Measurements from ENCODE around the gene ARID1B. TPM values are rescaled to one million over a fixed set of nuclear protein-coding genes. Genes with fewer than 3 reads are reported as not detected.

ARID1B gene
- total and polyA plus RNA-seq, 10 of the 15 experiments (the other 5 are each of a cell fraction or from before 2014, with no cell fraction given), result 24.7 to 133 (median 54.6) TPM

GRCh38 chr6:157068691-157069324 lies 291.6 kb downstream of the ARID1B start:
- WGBS (ENCODE audit: insufficient coverage, insufficient replicate concordance, low lambda C conversion rate, missing lambda C conversion rate), result under 1% methylated on average over 7 of the region's 7 CpGs
- H3K36me3 ChIP-seq (ENCODE audit: control insufficient read depth in 2 of 2, insufficient read depth in 2 of 2, low read length in 1 of 2), result no peaks in the 10 kb centered on the region; a peak in 3 of 4 replicates
- POLR2A ChIA-PET, result interaction anchor here (1.6 kb wide), 2 partner anchors 10 to 14 kb away, joined by 5 to 8 read pairs; no protein-coding TSS in a partner anchor
- peak; percentile 98 for ATAC-seq
- SMC1A ChIA-PET (ENCODE audit: uncharacterized antibody, unreplicated experiment), result interaction anchor here (0.6 to 1.8 kb wide), 16 partner anchors 10 to 282 kb away, joined by 3 to 7 read pairs (median 3); no protein-coding TSS in a partner anchor
- RAD21 ChIA-PET (ENCODE audit: unreplicated experiment), result interaction anchor here (0.6 to 1.6 kb wide), 3 partner anchors 9 to 348 kb away, joined by 3 read pairs; no protein-coding TSS in a partner anchor
- peak overlapping the region; percentile 22; the same call in 1 of the 2 replicates for H3K27ac ChIP-seq (ENCODE audit: control insufficient read depth, insufficient read depth)
- FAIRE-seq, result peak; percentile 92
- H3K4me1 ChIP-seq (ENCODE audit: control insufficient read depth, insufficient read depth, low read length), result peaks cover 19% of the 10 kb centered on the region
- no peaks in the 10 kb centered on the region for H3K27me3 ChIP-seq (replicated peaks in 1 of 2; ENCODE audit: control insufficient read depth in 2 of 2, insufficient read depth in 2 of 2, low read length in 1 of 2)
- DNase-seq (ENCODE audit: low read depth, low spot score), result peak; percentile 89
- BruUV-seq (replicated peaks), result no TSS peak
- in situ Hi-C loops (cut with MboI), result no loop called here
- no peak overlapping the region for H3K4me3 ChIP-seq
- no peaks in the 10 kb centered on the region for H3K9me3 ChIP-seq (replicated peaks; ENCODE audit: control insufficient read depth, insufficient read depth, low read length)
- H3K79me2 ChIP-seq (ENCODE audit: control insufficient read depth, insufficient read depth, low read length), result peaks cover 8% of the 10 kb centered on the region
- intact Hi-C loops (cut with micrococcal nuclease; ENCODE audit: unreplicated experiment), result loop anchor here (5.0 kb wide), 1 partner anchor 33 kb away; no protein-coding TSS in a partner anchor
- peak overlapping the region; percentile 64 for H3K4me2 ChIP-seq (ENCODE audit: control insufficient read depth, insufficient read depth)
- CTCF ChIA-PET, result interaction anchor here (0.8 to 1.5 kb wide), 3 partner anchors 23 to 144 kb away, joined by 3 to 9 read pairs (median 4); no protein-coding TSS in a partner anchor
- no peak overlapping the region for H2AFZ ChIP-seq (ENCODE audit: control insufficient read depth, low read depth, low read length)
- H4K20me1 ChIP-seq (ENCODE audit: control insufficient read depth, insufficient read depth), result peaks cover 15% of the 10 kb centered on the region; the same call in 1 of the 2 replicates
- H3K9ac ChIP-seq (ENCODE audit: control insufficient read depth, insufficient read depth, low read length), result no peak overlapping the region
- 0 out of 2 replicates have a peak, but pooled peaks have one; percentile 67 for TF ChIP-seq MEF2A (IDR thresholded peaks at IDR 0.05; ENCODE audit: insufficient read depth, low read depth, low read length)
- peak; percentile 88 for TF ChIP-seq ATF7 (IDR thresholded peaks at IDR 0.05; ENCODE audit: low read depth)
- peak; percentile 97 to 99 for TF ChIP-seq BHLHE40 (IDR thresholded peaks at IDR 0.05; ENCODE audit: borderline replicate concordance in 1 of 2, low read depth in 2 of 2, low read length in 1 of 2)
- peak; percentile 84 for TF ChIP-seq JUND (IDR thresholded peaks at IDR 0.05; ENCODE audit: low read depth, low read length)
- peak; percentile 21 for TF ChIP-seq BCL3 (IDR thresholded peaks at IDR 0.05; ENCODE audit: borderline replicate concordance, insufficient read depth, low read depth, low read length, poor library complexity, severe bottlenecking)
- no peak for TF ChIP-seq CTCF (IDR thresholded peaks at IDR 0.05 in 2 of 3, conservative IDR thresholded peaks at IDR 0.05 in 1 of 3; ENCODE audit: control insufficient read depth in 2 of 3, extremely low read depth in 1 of 3, insufficient read depth in 1 of 3, low read depth in 3 of 3, low read length in 3 of 3)
- TF ChIP-seq MTA3 (IDR thresholded peaks at IDR 0.05; ENCODE audit: borderline replicate concordance, low read length), result peak; percentile 82; the same call in 1 of the 2 replicates
- peak; percentile 76 for TF ChIP-seq NR2F1 (conservative IDR thresholded peaks at IDR 0.05)
- no peak for TF ChIP-seq SREBF2 (IDR thresholded peaks at IDR 0.05; ENCODE audit: low read length)
- TF ChIP-seq NBN (IDR thresholded peaks at IDR 0.05), result peak; percentile 89
- TF ChIP-seq CUX1 (IDR thresholded peaks at IDR 0.05; ENCODE audit: insufficient replicate concordance, low read depth, low read length), result peak; percentile 19
- TF ChIP-seq RAD21 (IDR thresholded peaks at IDR 0.05; ENCODE audit: insufficient read depth, low read depth, low read length), result peak; percentile 20; the same call in 1 of the 2 replicates

All from GM12878 (cell line).